DND-41 (cell line): ENCODE results near the gene SERPINA12.

Experiments
- EZH2 ChIP-seq: IDR thresholded peaks from 3 replicates; pipeline ENCODE4 v1.6.1; 2012; ENCODE audit warnings: borderline replicate concordance, low read depth, mild to moderate bottlenecking, moderate library complexity, low read length, inconsistent platforms; ENCODE audit not compliant: severe bottlenecking
- TF ChIP-seq, protein P1 (sequence below): IDR thresholded peaks from 2 replicates; pipeline ENCODE4 v1.5.1; 2012; ENCODE audit warnings: borderline replicate concordance, low read length, moderate library complexity, mild to moderate bottlenecking; ENCODE audit not compliant: poor library complexity, severe bottlenecking; ENCODE audit errors: extremely low read depth

DNA sequence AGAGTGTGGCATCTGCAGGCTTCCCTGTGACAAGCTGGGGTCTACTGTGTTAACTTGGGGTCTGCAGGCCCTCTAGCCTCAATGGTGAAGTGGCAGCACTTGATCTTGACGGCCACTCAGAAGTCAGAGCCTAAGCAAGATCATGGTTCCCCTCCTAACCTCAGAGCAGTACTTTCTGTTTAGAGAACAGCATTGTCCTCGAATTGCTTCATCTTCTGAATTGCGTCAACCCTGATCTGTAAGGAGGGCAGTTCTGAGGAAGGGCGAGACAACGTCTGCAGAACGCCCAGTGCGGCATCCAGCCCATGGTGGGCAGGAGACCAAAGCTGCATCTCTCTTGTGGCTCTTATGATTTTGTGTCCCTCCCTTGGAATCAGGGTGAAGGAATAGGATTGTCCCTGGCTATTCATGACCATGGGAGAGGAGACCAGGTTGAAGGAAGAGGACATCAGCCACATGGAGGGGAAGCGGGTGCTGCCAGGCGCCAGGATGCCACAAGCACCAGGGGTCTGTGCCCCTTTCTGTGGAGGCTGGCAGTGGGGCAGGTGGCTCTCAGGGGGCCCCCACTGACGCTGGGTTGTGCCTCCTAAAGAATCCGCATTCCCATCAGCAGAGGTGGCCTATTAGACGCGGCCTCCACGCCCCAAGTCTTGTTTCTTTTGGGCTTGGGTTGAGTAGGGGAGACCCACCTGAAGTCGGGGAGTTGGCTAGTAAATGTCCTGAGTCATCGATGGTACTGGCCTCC is 35.4 kb downstream of the SERPINA12 start:
- TF ChIP-seq, protein P1, sequence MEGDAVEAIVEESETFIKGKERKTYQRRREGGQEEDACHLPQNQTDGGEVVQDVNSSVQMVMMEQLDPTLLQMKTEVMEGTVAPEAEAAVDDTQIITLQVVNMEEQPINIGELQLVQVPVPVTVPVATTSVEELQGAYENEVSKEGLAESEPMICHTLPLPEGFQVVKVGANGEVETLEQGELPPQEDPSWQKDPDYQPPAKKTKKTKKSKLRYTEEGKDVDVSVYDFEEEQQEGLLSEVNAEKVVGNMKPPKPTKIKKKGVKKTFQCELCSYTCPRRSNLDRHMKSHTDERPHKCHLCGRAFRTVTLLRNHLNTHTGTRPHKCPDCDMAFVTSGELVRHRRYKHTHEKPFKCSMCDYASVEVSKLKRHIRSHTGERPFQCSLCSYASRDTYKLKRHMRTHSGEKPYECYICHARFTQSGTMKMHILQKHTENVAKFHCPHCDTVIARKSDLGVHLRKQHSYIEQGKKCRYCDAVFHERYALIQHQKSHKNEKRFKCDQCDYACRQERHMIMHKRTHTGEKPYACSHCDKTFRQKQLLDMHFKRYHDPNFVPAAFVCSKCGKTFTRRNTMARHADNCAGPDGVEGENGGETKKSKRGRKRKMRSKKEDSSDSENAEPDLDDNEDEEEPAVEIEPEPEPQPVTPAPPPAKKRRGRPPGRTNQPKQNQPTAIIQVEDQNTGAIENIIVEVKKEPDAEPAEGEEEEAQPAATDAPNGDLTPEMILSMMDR: no peak
- no peak for TF ChIP-seq EZH2
